ENCODE measurements around the gene PLEKHH3. TPM values are rescaled to one million over a fixed set of nuclear protein-coding genes. Genes with fewer than 3 reads are reported as not detected.
A peak's percentile ranks its signal among the peaks of the same experiment; 100 is the strongest.
"Not testable (repeated sequence)": the region's sequence is repeated elsewhere in the genome, so short reads cannot be mapped to it uniquely, and the experiment has no call there.

PLEKHH3 gene
- total RNA-seq, 4 donors from 2014 or later, result 38.7 to 58.4 (median 45.3) TPM

DNA sequence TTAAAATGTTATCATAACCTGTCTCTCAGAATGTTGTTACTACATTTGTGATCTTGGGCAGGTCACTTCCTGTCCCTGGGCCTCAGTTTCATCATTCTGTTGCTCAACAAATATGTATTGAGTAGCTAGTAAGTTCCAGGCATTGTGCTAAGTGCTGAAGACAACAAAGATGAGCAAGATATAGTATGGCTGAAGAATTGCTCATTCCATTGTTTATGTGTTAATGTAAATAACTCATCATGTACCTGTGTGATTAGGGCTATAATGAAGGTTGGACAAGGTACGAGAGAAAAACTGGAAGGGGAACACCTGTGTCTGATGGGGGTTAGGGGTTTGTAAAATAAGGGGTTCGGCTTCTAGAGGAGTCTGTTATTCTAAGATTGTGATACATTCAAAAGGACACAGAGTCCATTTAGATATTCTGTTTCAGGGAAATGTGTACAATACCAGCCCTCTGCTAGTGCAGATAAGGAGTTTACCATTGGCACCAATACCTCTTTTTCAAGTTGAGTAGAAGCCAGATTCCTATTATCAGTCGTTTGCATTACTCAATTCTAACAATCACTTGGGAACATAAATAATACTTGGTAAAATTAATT, 47.3 kb downstream of the PLEKHH3 start:
- Histone ChIP-seq H3K4me3 (no peak overlapping the region), H3K9me3 (no peaks in the 10 kb centered on the region), H3K36me3 (no peaks in the 10 kb centered on the region), H3K27ac (no peak overlapping the region), H3K4me1 (peaks cover 15% of the 10 kb centered on the region), H3K27me3 (no peaks in the 10 kb centered on the region)
- 66% methylated on average over 3 of the region's 3 CpGs for WGBS
- DNase-seq (ENCODE audit: low spot score in 2 of 2), result no peak
- TF ChIP-seq, protein P1, sequence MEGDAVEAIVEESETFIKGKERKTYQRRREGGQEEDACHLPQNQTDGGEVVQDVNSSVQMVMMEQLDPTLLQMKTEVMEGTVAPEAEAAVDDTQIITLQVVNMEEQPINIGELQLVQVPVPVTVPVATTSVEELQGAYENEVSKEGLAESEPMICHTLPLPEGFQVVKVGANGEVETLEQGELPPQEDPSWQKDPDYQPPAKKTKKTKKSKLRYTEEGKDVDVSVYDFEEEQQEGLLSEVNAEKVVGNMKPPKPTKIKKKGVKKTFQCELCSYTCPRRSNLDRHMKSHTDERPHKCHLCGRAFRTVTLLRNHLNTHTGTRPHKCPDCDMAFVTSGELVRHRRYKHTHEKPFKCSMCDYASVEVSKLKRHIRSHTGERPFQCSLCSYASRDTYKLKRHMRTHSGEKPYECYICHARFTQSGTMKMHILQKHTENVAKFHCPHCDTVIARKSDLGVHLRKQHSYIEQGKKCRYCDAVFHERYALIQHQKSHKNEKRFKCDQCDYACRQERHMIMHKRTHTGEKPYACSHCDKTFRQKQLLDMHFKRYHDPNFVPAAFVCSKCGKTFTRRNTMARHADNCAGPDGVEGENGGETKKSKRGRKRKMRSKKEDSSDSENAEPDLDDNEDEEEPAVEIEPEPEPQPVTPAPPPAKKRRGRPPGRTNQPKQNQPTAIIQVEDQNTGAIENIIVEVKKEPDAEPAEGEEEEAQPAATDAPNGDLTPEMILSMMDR (IDR thresholded peaks at IDR 0.05), result no peak
- TF ChIP-seq POLR2A (IDR thresholded peaks at IDR 0.05) (no peak), EP300 (IDR thresholded peaks at IDR 0.05) (no peak), POLR2AphosphoS5 (IDR thresholded peaks at IDR 0.05) (no peak)

DNA sequence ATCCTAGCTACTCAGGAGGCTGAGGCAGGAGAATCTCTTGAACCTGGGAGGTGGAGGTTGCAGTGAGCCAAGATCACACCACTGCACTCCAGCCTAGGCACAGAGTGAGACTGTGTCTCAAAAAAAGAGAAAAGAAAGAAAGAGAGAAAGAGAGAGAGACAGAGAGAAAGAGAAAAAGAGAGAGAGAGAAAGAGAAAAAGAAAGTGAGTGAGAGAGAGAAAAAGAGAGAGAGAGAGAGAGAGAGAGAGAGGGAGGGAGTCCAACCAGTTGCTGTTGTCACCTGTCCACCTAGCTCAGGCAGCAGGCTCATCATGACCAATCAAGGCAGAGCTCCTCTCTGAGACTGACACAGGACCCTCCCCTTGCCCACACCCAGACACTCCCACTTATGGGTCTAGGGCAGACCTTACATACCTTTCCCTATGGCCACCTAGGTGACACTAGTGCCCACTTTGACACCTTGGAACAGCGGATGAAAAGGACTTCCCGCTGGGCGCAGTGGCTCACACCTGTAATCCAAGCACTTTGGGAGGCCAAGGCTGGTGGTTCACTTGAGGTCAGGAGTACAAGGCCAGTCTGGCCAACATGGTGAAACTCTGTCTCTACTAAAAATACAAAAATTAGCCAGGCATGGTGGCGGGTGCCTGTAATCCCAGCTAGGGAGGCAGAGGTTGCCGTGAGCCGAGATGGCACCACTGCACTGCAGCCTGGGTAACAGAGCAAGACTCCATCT, 49.6 kb downstream of the PLEKHH3 start:
- H3K27ac ChIP-seq; H3K27me3 ChIP-seq; H3K36me3 ChIP-seq; H3K9me3 ChIP-seq; H3K4me3 ChIP-seq; DNase-seq (ENCODE audit: low spot score in 2 of 2): not testable (repeated sequence)
- WGBS, result 98% methylated on average over 6 of the region's 6 CpGs
- peaks cover 20% of the 10 kb centered on the region for H3K4me1 ChIP-seq

DNA sequence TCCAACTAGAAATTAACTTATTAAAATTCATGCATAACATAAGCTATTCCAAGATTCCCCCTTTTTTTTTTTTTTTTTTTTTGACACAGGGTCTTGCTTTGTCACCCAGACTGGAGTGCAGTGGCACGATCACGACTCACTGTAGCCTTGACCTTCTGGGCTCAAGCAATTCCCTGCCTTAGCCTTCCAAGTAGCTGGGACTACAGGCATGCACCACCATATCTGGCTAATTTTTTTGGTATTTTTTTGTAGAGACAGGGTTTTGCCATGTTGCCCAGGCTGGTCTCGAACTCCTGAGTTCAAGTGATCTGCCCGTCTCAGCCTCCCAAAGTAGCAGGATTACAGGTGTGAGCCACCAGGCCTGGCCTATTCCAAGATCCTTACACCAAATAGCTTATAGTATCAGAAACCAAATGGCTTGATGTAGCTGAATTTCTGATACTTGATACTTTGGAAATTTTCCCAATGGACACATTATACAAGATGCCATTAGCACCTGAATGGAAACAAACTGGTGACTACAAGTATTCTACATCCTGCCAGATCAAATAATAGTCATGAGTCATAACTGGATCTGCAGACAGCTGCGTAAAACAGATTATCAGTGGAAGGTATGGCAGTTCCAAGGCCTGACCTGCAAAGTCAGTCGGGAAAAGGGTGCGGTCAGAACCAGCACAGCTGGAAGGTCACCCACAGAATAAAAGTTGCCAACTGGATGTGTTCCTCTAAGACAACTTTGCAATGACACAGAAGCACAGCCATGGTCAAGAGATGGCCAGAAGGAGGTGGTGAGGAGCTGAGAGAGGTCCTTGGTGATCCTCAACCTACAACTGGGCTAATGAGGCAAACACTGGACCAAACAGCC, 52.8 kb downstream of the PLEKHH3 start:
- no peak overlapping the region for H3K4me3 ChIP-seq
- H3K4me1 ChIP-seq, result peaks cover 9% of the 10 kb centered on the region
- no peak for TF ChIP-seq POLR2A (IDR thresholded peaks at IDR 0.05)
- peak in 1 of 3 donors; percentile 4 for TF ChIP-seq POLR2AphosphoS5 (IDR thresholded peaks at IDR 0.05)
- no peak for TF ChIP-seq EP300 (IDR thresholded peaks at IDR 0.05)
- no peaks in the 10 kb centered on the region for H3K9me3 ChIP-seq
- WGBS, result 65% methylated on average over 7 of the region's 7 CpGs
- H3K36me3 ChIP-seq, result no peaks in the 10 kb centered on the region
- no peak for DNase-seq (ENCODE audit: low spot score in 2 of 2)
- no peaks in the 10 kb centered on the region for H3K27me3 ChIP-seq
- H3K27ac ChIP-seq, result peak overlapping the region; percentile 40

DNA sequence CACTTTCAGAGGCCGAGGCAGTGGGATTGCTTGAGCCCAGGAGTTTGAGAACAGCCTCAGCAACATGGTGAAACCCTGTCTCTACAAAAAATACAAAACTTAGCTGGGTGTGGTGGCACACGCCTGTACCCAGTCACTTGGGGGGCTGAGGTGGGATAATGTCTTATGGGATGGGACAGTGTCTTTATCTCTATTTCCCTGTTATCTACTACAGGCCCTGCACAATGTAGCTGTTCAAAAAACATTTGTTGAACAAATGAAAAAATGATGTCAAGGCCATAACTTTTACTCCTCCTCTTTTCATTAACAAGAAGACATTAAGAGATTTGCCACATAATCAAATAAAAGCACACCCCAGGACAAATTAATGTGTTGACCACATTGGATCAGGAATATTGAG, 53.5 kb downstream of the PLEKHH3 start:
- Histone ChIP-seq H3K27me3 (no peaks in the 10 kb centered on the region), H3K9me3 (no peaks in the 10 kb centered on the region), H3K27ac (no peak overlapping the region), H3K4me3 (no peak overlapping the region), H3K36me3 (no peaks in the 10 kb centered on the region), H3K4me1 (peaks cover 14% of the 10 kb centered on the region)
- 83% methylated on average over 2 of the region's 2 CpGs for WGBS
- TF ChIP-seq POLR2A (IDR thresholded peaks at IDR 0.05), result no peak
- TF ChIP-seq, protein P1 (IDR thresholded peaks at IDR 0.05), result no peak
- TF ChIP-seq POLR2AphosphoS5 (IDR thresholded peaks at IDR 0.05), result no peak
- no peak for TF ChIP-seq EP300 (IDR thresholded peaks at IDR 0.05)
- DNase-seq (ENCODE audit: low spot score in 2 of 2), result no peak

DNA sequence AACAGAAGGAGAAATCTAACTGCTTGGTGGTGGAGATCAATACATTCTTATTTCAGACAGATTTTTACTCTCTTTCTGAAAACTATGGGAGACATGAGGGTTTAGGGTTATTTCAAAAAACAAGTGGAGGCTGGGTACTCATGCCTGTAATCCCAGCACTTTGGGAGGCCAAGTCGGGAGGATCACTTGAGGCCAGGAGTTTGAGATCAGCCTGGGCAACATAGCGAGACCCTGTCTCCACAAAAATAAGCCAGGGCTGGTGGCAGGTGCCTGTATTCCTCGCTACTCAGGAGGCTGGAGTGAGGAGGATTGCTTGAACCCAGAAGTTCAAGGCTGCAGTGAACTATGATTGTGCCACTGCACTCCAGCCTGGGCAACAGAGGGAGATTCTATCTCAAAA, 54.8 kb downstream of the PLEKHH3 start:
- H3K27ac ChIP-seq; H3K4me3 ChIP-seq; H3K9me3 ChIP-seq; H3K27me3 ChIP-seq; H3K36me3 ChIP-seq; DNase-seq (ENCODE audit: low spot score in 2 of 2): not testable (repeated sequence)
- H3K4me1 ChIP-seq, result peaks cover 20% of the 10 kb centered on the region
- WGBS, result 85% methylated on average over 3 of the region's 3 CpGs

DNA sequence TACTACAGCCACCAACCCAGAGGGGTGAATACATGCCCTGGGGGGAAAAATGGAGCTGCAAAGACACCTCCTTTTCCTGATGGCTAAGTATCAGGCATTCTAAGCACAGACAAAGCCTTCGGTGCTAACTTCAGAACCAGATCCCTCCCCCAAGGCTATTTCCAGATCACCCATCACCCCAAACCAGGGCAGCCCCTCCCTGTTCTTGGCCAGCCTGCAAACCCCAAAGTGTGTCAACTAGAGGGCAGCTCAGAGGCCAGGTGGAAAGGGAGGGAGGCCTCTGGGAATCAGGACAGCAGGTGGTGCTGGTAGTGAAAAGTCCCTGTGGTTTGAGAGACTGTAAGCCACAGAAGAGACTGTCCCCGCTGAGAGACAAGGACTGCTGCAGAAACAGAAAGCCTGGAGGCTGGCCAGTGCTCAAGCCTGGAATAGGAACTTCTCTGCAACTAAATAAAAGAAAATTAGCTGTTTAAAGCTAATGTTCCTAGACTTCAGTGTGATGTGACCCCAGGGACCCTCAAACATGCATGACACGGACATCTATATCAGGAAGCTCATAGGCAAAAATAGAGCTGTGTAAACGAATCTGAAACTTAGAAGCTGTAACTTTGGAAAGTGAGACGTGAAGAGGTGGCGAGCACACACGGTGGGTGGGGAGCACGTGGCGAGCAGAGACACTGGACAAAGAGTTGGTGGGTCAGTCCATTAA, 58.2 kb downstream of the PLEKHH3 start:
- Histone ChIP-seq H3K36me3 (peaks cover 27% of the 10 kb centered on the region), H3K4me3 (no peak overlapping the region), H3K27me3 (no peaks in the 10 kb centered on the region), H3K9me3 (no peaks in the 10 kb centered on the region), H3K27ac (no peak overlapping the region), H3K4me1 (peaks cover 13% of the 10 kb centered on the region)
- WGBS, result 59% methylated on average over 9 of the region's 9 CpGs
- no peak for DNase-seq (ENCODE audit: low spot score in 2 of 2)
- TF ChIP-seq POLR2AphosphoS5 (IDR thresholded peaks at IDR 0.05), result no peak
- no peak for TF ChIP-seq EP300 (IDR thresholded peaks at IDR 0.05)
- TF ChIP-seq, protein P1 (IDR thresholded peaks at IDR 0.05), result peak in 1 of 2 donors; percentile 13

Measured in suprapubic skin (tissue), 4 donors.